HG03135 (cell line): Measurements from ENCODE around the gene PAX6.

ENCODE experiments used
- ATAC-seq: cut with Tn5 transposase; IDR thresholded peaks from one replicate; pipeline ENCODE4 v1.9.1; 2021; ENCODE audit warnings: mild to moderate bottlenecking, moderate library complexity; ENCODE audit not compliant: unreplicated experiment

PAX6 gene

DNA sequence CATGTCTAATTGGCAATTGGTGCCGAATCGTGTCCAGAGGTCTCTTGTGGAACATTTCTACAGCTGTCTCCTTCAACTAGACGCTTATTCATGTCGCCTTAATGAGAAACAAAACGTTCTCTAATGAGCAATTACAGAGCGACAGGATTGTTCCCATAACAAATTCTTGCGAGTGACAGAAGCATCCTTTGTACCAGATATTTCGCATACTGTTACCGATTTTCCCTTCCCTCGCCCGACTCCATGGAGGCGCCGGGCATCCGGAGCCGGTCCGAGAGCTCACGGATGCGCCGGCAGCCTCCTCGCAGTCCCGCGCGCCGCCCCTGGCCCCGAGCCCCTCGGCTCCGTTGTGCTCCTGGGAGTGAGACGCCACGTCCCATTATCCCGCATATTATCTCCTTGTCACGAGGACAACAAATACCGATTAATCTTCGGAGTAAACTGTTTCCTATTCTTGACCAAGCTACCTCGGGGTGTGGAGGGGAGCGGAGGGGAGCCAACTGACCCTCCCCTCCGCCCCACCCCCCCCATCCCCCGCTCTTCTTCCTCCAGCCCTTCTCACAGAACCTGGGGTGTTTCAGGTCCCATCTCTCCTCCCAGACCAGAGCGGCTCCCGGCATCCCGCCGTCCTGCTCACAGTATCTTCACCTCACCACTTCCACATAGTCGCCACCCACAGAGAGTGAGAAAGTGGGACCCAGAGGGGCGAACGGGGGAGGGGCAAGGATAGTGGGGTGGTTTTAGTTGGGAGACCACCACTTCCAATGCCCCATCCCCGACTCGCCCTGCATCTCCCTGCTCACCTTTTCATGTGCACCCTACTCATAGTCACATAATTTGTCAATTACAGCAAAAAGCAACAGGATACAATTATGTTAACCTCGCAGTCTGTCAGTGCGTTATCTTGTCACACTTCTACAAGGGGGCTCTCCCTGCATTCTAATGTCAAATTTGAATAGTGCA, 11.4 kb downstream of the PAX6 start:
- no peak for ATAC-seq

DNA sequence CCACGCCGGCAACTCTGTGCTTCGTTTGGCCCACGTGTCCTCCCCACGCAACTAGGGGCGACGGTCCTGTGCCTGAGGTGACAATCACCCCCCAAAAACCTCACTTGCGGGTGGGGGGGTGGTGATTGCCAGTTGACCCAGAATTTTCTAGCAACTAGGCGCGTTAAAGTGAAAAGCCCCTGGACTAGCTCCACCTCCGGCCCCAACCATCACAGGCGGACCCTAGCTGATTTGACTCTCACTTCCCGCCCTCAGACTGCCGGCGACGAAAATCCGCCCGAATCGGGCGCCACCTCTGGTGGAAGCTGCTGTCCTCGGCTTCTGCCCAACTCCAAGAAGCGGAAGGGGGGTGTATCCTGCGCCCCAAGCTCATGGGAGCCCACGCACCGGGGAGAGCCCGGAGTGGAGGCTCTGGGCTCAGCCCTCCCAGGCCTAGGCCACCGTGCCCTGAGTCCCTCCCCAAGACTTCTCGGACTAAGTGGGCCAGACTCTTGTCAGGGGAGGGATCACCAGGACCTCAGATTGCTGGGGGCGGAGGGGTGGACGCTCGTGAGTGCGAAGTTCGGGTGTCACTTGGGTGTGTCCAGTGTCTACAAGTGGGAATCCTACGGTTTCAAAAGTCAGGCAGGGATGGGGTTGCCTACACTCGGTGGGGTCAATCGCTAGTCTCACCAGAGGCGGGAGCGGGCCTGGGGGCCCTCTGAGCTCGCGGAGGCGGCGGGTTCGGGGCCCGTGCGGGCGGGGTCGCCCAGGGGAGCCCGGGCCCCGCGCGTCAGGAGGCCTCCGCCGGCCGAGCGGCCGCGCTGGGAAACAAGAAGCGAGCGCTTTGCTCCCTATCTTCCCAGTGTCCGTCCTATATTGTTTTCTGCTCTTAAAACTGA, 12.3 kb downstream of the PAX6 start:
- no peak for ATAC-seq

DNA sequence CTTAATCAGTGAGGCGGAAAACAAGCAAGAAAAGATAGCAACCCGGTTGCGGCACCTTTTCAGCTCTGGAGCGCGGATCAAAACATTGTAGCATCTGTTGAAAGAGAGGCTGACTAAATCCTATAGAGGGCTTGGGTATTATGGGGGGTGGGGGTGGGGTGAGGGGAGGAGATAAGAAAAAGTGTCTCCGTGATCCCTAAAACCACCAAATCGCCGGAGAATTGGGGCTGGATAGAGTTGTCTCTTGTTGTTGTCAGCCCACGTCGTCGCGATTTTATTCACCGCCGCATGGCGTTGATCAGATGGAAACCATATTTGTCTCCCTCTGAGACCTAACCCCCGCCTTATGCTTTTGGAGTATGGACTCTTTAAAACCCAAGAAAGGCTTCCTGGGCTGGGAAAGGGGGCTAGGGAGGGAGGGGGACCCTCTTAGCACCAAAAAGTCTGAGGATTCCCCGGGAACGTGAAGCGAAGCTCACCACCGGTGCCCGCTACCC, 13.0 kb downstream of the PAX6 start:
- no peak for ATAC-seq

DNA sequence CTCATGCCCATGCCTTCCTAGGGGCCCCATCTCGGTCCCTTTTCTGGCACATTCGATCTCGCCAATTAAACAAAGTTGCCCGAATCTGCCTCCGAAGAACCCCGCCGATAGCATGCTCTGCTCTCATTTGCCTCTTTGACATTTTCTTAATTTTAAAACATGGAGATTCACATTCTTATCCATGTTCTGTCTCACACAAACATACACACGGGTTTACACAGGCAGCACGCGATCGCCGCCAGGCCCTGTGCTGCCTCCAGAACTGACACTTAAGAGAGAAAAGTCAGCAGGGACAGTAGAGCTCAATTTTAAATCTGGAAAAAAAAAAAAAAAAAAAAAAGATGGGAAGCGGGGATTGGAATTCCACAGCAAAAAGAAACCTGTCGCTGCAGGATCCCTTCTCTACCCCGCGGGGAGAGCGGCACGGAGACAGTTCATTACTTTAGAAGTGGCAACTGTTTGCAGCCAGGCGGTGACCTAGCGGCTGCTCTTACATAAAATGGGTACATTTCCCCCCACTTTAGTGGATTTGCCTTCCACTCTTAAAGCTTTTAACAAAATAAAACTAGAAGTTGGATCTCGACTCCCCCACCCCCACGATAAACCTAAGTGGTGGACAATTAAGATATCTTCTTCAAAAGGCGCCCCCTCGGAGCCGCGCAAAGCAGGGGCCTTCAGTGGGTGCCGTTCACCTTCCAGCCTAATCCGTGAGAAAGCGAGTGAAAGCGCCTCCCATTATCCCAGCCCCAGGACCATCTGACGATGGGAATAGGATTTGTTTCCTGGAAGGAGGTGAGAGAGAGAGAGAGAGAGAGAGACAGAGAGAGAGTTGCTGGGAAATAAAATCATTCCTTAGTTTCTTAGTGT, 13.7 kb downstream of the PAX6 start:
- ATAC-seq: no peak

DNA sequence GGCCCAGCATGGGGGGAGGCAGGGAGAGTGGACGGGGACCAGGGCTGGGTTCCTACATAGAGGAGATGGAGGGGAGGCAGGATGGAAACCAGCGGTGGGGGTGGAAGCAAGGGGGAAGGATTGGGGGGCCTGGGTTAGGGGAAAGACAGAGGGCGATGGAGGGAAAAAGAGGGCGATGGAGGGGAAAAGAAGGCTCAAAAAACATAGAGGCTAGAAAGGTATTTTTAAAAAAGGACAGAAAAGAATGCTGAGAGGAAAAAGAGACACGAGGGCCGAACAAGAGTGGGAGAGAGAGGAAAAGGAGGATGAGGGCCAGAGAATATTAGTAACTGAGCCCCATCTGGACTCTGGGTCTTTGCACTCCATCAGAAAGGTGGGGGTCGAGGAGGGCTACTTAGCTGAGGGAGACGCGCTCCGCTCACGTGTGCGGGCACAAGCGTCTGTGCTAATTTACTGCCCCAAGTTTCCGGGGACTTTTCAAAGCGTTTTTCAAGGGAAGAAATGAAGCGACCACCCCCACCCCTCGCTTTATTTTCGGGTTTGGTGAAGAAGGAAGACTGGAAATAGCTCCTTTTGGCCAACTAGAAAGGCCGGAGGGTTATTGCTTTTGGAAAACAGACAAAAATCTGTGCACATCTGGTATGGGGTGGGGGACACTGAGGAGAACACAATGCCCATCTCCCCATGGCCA, 14.5 kb downstream of the PAX6 start:
- ATAC-seq: no peak

DNA sequence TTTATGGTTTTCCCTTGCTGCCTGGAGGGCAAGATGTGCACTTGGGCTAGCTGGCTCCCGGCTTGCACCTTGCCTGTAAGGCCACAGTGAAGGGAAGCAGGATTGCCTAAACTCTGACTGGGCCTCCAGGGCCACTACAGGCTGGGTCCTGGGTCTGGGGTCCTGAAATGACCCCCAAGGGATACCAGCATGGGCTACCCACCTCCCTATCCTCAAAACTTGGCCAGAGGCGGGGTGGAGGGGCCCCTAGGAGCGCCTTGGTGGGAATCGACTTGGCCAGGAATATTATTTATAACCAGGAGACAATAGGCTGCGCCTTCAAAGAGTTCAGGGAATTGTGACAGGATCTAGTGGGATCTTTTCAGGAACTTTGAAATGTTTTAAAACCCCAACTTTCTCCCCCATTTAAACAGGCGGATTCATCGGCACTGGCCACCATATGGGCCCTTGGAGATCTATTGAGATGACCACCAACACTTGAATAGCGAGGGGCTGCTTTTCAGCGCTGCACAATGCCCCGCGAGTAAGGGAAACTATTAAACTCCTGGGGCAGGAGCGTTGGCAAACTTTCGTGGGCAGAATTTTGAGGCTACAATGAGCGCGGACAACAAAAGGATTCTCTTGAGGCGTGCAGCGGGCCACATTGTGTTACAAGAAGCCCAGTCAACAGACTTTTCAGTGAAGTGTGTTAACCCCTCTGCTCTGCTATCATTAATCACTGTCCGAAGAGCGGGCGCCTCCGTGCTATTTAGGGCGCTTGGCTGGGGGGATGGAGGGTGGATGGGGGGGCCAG, 15.2 kb downstream of the PAX6 start:
- ATAC-seq: no peak

DNA sequence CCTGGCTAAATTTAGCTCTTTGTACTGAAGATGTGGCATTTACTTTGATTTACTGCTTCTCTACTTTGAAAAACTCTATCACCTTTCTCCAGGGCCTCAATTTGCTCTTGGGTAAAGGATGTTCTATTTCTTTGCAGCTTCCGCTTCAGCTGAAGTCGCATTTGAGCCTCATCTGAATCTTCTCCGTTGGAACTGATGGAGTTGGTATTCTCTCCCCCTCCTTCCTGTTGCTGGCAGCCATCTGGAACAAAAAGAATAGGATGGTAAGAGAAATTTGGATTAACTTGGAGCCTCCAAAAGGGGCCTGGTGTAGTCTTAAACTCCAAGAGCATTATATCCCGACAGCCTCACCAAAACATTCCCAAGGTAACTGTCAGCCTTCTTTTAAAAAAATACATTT, 16.6 kb downstream of the PAX6 start:
- ATAC-seq: no peak

DNA sequence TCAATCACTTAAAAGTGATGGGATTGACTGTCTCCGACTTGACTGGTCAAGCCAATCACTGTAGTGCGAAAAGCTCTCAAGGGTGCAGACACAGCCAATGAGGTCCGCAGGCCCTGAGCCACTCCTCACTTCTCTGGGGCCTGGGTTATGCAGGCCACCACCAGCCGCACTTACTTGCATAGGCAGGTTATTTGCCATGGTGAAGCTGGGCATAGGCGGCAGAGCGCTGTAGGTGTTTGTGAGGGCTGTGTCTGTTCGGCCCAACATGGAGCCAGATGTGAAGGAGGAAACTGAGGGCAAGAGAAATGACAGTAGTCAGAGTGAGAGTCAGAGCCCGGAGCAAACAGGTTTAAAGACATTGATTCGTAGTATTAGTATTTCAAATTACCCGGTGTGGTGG, 17.9 kb downstream of the PAX6 start:
- no peak for ATAC-seq

DNA sequence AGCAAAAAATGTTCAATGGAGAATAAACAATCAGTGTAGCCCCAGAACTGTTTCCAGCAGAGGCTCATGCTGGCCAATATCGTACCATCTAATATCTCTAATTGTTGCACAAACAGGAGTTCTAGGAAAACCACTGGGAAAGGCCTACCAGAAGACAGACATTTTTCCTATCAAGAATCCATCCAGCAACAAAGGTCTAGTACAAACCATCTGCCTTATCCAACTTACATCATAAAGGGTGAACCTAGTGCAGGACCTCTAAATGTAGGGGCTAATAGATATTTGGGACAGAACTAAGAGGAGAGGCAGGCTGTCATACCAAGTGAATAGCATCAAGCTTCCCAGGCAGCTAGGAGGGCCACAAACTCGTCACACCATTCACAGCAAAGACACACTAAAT, 18.7 kb downstream of the PAX6 start:
- ATAC-seq: no peak

DNA sequence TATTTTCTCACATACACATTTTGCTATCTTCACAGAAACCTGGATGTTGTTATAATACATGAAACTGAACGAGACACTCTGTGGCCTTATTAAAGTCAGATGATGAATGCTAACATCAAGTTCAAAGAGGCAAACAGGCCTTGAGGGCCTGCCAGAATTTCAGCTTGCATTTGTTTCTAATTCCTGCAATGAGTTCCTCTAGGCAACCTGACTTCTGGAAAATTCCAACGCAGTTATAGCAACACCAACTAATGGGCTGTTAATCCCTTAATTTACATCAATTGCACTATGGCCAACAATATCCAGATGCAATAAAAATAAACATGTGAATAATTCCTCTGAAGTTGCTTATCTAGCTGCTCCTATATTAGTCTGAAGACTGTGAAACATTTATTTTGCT, 19.1 kb downstream of the PAX6 start:
- ATAC-seq: no peak

DNA sequence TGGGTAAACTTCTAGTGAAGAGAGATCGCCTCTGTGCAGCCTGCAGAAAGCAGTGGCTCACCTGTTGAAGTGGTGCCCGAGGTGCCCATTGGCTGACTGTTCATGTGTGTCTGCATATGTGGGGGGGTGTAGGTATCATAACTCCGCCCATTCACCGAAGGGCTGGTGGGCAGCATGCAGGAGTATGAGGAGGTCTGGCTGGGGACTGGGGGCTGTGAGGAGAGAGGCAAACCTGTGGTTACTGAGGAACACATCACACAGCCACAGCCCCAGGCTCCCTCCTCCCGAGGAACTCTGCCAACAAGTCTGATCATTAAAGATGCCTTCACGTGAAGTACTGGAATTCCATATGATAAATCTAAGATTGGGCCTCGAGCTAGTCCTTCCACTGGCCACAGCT, 20.5 kb downstream of the PAX6 start:
- ATAC-seq: no peak

DNA sequence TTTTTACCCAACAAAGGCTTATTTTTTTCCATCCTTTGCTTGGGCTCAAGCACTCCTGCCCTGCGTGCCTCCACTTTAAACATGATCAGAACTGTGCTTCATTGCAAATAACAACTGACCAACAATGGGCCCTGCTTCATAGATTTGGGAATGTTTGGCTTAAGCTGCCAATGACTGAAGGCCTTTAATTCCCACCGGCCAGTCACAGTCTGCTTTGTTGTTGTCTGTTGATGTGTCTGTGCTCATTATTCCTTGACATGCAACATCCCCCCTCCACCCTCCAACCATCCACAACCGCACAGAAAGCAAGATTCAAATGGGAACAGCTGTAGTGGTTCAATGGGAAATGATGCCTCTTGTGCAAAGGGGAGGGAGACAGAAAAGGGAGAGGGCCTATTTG, 23.0 kb downstream of the PAX6 start:
- ATAC-seq: no peak

DNA sequence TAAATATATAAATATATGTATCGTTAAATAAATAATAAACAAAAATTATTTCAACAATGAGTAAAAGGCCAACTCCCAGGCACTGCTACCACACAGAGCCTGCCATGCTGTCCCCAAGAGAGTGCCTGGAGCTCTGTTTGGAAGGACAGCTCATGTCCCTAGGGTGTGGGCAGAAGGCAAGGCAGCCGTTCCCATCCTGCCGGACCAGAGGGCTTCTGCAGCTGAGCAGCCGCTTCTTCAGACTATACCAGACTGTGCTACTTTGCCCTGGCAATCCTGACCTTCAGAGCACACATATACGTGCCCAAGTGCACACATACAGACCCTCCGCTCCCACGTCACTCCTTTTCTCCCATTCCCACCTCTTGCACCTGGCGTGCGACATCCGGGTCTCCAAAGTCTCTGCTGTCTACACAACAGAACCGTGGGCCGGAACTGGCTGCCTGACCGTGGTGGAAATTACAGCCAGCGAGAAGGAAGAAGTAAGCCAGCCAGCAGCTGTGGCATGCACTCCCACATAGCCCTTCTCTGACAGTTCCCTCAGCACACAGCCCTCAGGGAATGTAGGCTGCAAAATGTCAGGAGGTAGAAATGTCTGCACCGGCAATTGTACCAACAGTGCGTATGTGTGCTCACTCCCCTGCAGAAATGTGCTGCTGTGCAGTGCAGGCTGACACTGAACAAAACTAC, 24.0 kb downstream of the PAX6 start:
- ATAC-seq: no peak

DNA sequence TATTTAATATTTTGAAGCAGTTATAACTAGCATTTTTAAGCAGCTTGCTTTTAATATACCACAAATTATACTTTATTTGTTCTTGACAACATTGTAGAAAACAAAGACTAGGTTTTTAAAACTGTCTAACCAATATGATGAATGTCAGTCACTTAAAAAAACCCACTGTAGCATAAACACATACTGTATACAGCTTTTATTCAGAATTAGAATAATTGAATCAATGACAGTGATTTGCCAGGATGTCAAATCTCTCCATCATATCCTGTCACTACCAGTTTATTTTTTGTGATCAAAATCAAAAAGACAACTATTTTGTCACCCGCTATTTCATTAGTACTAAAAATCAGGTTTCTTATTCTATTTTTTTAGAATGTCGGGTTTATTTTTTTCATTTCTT, 26.5 kb downstream of the PAX6 start:
- no peak for ATAC-seq

DNA sequence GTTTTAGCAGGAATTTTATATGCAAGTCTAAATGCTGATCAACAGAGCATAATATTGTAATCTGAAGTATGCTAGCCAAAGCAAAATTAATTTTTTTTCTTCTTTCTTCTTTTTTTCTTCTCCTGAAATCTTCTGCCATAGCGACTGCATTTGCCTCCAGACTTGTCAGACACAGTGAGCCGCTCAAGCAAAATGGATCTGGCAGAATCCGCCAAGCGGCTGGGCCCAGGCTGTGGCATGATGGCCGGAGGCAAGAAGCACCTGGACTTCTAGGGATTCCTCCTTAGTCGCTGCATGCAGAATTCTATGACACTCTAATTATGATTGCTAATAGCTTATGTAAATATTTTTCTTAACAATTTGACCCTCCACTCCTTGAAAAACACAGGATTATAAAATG, 27.9 kb downstream of the PAX6 start:
- no peak for ATAC-seq

DNA sequence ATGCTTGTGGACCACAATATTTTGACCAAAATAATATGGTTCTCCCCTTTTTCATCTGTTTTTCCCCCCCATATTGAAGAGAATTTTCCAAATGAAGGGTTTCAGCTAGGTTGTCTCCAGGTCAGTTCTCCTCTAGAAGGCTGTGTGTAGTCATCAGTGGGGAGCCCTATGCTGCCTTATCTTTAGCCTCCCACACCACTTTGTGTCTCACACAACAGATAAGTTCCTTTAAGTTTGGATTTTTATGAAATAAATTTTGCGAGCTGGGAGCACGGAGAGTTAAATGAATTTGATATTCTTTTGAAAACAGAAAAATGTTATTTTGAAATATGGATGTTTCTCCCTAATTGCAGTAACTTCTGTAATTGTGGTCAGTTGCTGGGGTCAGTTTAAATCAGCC, 28.9 kb downstream of the PAX6 start:
- no peak for ATAC-seq

DNA sequence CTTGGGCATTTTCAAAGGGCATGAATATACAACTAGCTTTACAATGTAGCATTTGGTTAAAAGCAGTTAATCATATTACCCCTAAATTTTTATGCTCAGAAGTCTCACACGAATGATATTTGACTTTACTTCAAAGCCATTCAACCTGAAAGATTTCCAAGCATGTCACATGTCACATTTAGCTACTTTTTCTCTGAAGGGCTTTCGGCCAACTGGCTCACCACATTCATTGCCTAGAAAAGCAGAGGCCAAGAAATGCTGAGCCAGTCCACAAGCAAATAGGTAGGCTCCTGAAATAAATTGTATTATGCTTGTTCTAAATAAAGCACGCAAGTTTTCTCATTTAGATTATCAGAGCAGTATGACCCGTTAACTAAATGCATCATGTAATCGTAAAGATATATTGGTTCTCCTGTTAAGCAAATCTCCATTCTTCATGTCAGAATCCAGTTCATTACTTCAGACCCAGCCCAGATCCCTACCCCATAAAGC, 30.6 kb downstream of the PAX6 start:
- ATAC-seq: no peak

DNA sequence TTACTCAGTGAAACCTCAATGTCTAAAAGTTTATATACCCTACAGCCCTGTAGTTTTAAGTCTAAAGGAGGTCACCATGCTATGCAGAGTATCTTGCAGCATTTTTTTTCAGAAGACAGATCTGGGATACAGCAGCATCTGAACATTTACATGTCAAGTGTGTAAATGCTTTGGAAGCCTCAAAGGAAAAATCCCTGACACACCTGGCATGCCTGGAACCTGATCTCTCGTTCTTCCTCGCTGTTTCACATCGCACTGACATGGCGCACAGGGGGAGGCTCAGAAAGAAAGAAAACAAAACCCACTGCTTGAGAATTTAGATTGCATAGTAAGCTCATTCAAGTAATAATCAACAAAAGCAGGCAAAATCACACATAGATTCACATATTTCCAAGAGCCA, 31.0 kb downstream of the PAX6 start:
- no peak for ATAC-seq

DNA sequence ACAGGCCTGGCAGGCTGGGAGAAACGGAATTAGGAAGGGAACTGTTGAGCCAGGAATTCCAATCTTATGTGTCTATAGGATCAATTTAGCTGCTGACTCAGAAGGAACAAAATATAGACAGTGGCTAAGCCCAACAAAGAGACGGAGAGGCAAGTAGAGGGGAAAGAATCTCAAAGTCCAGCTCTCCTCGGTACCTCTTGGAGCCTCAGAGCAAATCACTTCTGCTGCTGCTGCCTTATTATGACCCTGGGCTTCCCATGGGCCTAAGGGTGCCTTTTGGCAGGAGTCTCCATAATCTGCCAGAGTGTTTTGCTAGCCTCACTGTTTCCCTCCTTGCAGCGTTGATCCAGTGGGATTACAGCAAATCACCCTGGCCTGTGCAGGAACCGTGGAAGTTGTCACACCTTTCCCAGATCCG, 31.7 kb downstream of the PAX6 start:
- no peak for ATAC-seq
